D721Med (cell line): Measurements from ENCODE around the gene RNF220.
"Not testable (repeated sequence)": the region's sequence is repeated elsewhere in the genome, so short reads cannot be mapped to it uniquely, and the experiment has no call there.

Experiments used
- DNase-seq: peaks from one replicate; pipeline ENCODE4 v3.0.0; 2011; ENCODE audit warnings: low spot score; ENCODE audit not compliant: insufficient read length
- FAIRE-seq: peaks from 2 replicates; lab custom pipeline; 2011; peaks lifted over from hg19 to GRCh38; lab: Jason Lieb, UNC
- CTCF ChIP-seq: IDR thresholded peaks from 2 replicates; pipeline ENCODE4 v1.5.1; 2012; ENCODE audit warnings: mild to moderate bottlenecking, control low read depth; ENCODE audit not compliant: insufficient read depth; ENCODE audit errors: missing control alignments

RNF220 gene

GRCh38 chr1:44554706-44555105 lies 149.7 kb downstream of the RNF220 start:
- no peak for TF ChIP-seq CTCF
- DNase-seq (no peak), FAIRE-seq (no peak)

DNA sequence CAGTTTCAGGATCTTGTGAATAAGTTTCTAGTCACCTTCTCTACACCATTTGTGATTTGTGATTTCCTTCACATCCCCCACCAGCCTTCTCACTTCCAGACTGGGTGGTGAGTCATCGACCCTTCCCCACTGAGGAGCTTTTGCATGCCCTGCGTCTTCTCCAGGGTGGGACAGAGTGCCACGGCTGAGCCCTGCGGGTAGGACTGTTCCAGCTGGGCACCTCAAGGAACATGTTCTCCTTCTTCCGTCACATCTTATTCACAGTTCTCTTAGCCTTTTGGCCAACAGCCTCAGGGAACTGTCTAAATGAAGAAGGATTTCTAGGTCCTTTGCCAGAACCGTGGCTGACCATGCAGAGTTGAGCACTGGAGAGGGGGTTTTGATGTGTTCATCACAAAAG lies 152.7 kb downstream of the RNF220 start:
- DNase-seq (no peak), FAIRE-seq (no peak)
- TF ChIP-seq CTCF = no peak

DNA sequence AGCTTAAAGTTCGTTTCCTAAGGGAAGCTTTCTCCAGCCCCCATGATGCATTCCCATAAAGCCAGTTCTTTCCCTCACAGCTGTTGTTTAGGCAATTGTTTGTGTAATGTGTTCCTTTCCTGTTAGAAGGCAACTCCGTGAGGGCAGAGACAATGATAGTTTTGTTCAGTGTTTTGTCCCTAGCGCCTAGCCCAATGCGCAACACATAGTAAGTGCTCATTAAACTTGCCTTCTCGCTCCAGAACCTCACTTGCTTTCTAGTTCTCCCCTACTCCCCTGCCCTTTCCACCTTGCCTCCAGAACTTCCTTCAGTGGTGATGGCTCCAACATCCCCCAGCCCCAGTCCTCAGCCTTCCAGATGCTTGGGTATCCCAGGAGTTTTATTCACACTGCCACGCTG lies 153.8 kb downstream of the RNF220 start:
- FAIRE-seq = no peak
- DNase-seq = no peak

GRCh38 chr1:44559330-44559729 lies 154.3 kb downstream of the RNF220 start:
- FAIRE-seq (no peak), DNase-seq (no peak)

More for the DNA sequence above, 153.8 kb downstream of the RNF220 start:
- no peak for TF ChIP-seq CTCF

GRCh38 chr1:44559913-44560312 lies 154.9 kb downstream of the RNF220 start:
- FAIRE-seq (no peak), DNase-seq (no peak)
- no peak for TF ChIP-seq CTCF

More at GRCh38 chr1:44559330-44559729, 154.3 kb downstream of the RNF220 start:
- TF ChIP-seq CTCF = no peak

- DNase-seq, FAIRE-seq: not testable (repeated sequence)
Measured at GRCh38 chr1:44560696-44561095, 155.6 kb downstream of the RNF220 start.

GRCh38 chr1:44565259-44565750 lies 160.2 kb downstream of the RNF220 start:
- DNase-seq (no peak), FAIRE-seq (no peak)
- TF ChIP-seq CTCF = no peak

- FAIRE-seq (no peak), DNase-seq (no peak)
- no peak for TF ChIP-seq CTCF
Measured at GRCh38 chr1:44565833-44566232, 160.8 kb downstream of the RNF220 start.
